Liver (tissue), 9 donors: ENCODE data around the gene WWOX. TPM values are rescaled to one million over a fixed set of nuclear protein-coding genes. Genes with fewer than 3 reads are reported as not detected.

Experiments used
- DNase-seq: peaks from one replicate; pipeline ENCODE4 v3.0.0-alpha.2; 2017; ENCODE audit warnings: low spot score
- H3K27ac ChIP-seq, 2 donors: one replicate each; pipeline ENCODE4 v1.7.0; 2013; ENCODE audit warnings: inconsistent platforms in 2 of 2, low read length in 2 of 2, control low read depth in 1 of 2, low read depth in 1 of 2, mild to moderate bottlenecking in 1 of 2
- H3K27me3 ChIP-seq, 4 donors: one replicate each; pipeline versions ENCODE4 v1.6.1 to v1.7.0; 2013; ENCODE audit warnings: low read length in 3 of 4, inconsistent platforms in 1 of 4, mild to moderate bottlenecking in 1 of 4, moderate library complexity in 1 of 4; ENCODE audit not compliant: control insufficient read depth in 4 of 4, insufficient read depth in 4 of 4
- H3K36me3 ChIP-seq, 4 donors: one replicate each; pipeline versions ENCODE4 v1.6.1 to v1.7.0; 2013; ENCODE audit warnings: low read length in 3 of 4, mild to moderate bottlenecking in 3 of 4, low read depth in 1 of 4, moderate library complexity in 1 of 4; ENCODE audit not compliant: control insufficient read depth in 4 of 4, insufficient read depth in 3 of 4
- H3K4me1 ChIP-seq, 4 donors: one replicate each; pipeline versions ENCODE4 v1.6.1 to v1.7.0; 2013; ENCODE audit warnings: low read length in 3 of 4, mild to moderate bottlenecking in 3 of 4, moderate library complexity in 1 of 4; ENCODE audit not compliant: control insufficient read depth in 4 of 4, insufficient read depth in 4 of 4
- H3K4me3 ChIP-seq, 3 donors: one replicate each; pipeline versions ENCODE4 v1.6.1 to v1.7.0; 2013; ENCODE audit warnings: low read length in 3 of 3, control low read depth in 1 of 3, low read depth in 1 of 3, mild to moderate bottlenecking in 1 of 3
- H3K9ac ChIP-seq, 2 donors: one replicate each; pipeline ENCODE4 v1.7.0; 2013; ENCODE audit warnings: low read length in 2 of 2, mild to moderate bottlenecking in 2 of 2, moderate library complexity in 2 of 2, control low read depth in 1 of 2, low read depth in 1 of 2
- H3K9me3 ChIP-seq, 4 donors: one replicate each; pipeline versions ENCODE4 v1.6.1 to v1.7.0; 2013; ENCODE audit warnings: low read length in 3 of 4; ENCODE audit not compliant: control insufficient read depth in 4 of 4
- ATF3 ChIP-seq: IDR thresholded peaks from 2 replicates; pipeline ENCODE4 v1.6.1; 2016; ENCODE audit warnings: antibody characterized with exemption
- CTCF ChIP-seq: fragments of 150-350 bp; IDR thresholded peaks from 2 replicates; pipeline ENCODE4 v1.5.1; 2017; ENCODE audit warnings: improper control_type of control experiment, low read depth, low read length; ENCODE audit not compliant: missing input control
- EGR1 ChIP-seq, 2 donors: IDR thresholded peaks; 2 replicates each; pipeline ENCODE4 v1.6.1; 2016 to 2018; ENCODE audit warnings: antibody characterized with exemption in 2 of 2, low read depth in 2 of 2
- FOXA1 ChIP-seq: IDR thresholded peaks from 2 replicates; pipeline ENCODE4 v1.6.1; 2016; ENCODE audit warnings: antibody characterized with exemption
- FOXA2 ChIP-seq: IDR thresholded peaks from 2 replicates; pipeline ENCODE4 v1.6.1; 2016; ENCODE audit warnings: antibody characterized with exemption
- GABPA ChIP-seq, 2 donors: IDR thresholded peaks in 1 of 2; conservative IDR thresholded peaks in 1 of 2; 2 replicates each; pipeline ENCODE4 v1.6.1; 2016; ENCODE audit warnings: antibody characterized with exemption in 2 of 2, mild to moderate bottlenecking in 1 of 2, moderate library complexity in 1 of 2
- HNF4A ChIP-seq, 2 donors: conservative IDR thresholded peaks; 2 replicates each; pipeline ENCODE4 v1.6.1; 2016; ENCODE audit warnings: antibody characterized with exemption in 2 of 2, mild to moderate bottlenecking in 2 of 2
- HNF4G ChIP-seq: IDR thresholded peaks from 2 replicates; pipeline ENCODE4 v1.6.1; 2016; ENCODE audit warnings: antibody characterized with exemption
- JUND ChIP-seq, 2 donors: IDR thresholded peaks; 2 replicates each; pipeline ENCODE4 v1.6.1; 2016; ENCODE audit warnings: antibody characterized with exemption in 2 of 2
- MAX ChIP-seq: IDR thresholded peaks from 2 replicates; pipeline ENCODE4 v1.6.1; 2016; ENCODE audit warnings: antibody characterized with exemption
- REST ChIP-seq: IDR thresholded peaks from 2 replicates; pipeline ENCODE4 v1.6.1; 2016; ENCODE audit warnings: antibody characterized with exemption, mild to moderate bottlenecking
- RXRA ChIP-seq, 2 donors: IDR thresholded peaks; 2 replicates each; pipeline ENCODE4 v1.6.1; 2017 to 2018; ENCODE audit warnings: antibody characterized with exemption in 2 of 2, mild to moderate bottlenecking in 1 of 2
- SP1 ChIP-seq: IDR thresholded peaks from 2 replicates; pipeline ENCODE4 v1.6.1; 2018; ENCODE audit warnings: antibody characterized with exemption, mild to moderate bottlenecking
- TAF1 ChIP-seq: conservative IDR thresholded peaks from 2 replicates; pipeline ENCODE4 v1.6.1; 2016; ENCODE audit warnings: antibody characterized with exemption, mild to moderate bottlenecking
- YY1 ChIP-seq: IDR thresholded peaks from 2 replicates; pipeline ENCODE4 v1.6.1; 2016; ENCODE audit warnings: antibody characterized with exemption, mild to moderate bottlenecking
- ZBTB33 ChIP-seq: IDR thresholded peaks from 2 replicates; pipeline ENCODE4 v1.6.1; 2016; ENCODE audit warnings: antibody characterized with exemption
- WGBS: extraction: QIAGEN DNeasy Blood & Tissue Kit; methylation state at CpG from one replicate; pipeline ENCODE4 v1.1.7; 2013; 5-methylcytosine and 5-hydroxymethylcytosine counted together
- polyA plus RNA-seq, 2 donors: library from polyadenylated mRNA; stranded (reverse) in 1 of 2; unstranded in 1 of 2; fragments of 200-250 nt in 1 of 2; fragments of >200 nt in 1 of 2; fragmentation: Nextera tagmentation in 1 of 2; extraction: Ambion mirVana in 1 of 2; gene quantifications; one replicate each; pipeline versions ENCODE4 v1.2.1 to v1.2.3, GENCODE V29; 2013 to 2015
- total RNA-seq, 2 donors: library from RNA; depleted of rRNA; stranded (reverse); fragments of >200 nt; gene quantifications; one replicate each; pipeline ENCODE4 v1.2.3, GENCODE V29; 2014
- donor health status: healthy.
- donor health status: healthy.
- donor health status: healthy.
- donor health status: healthy.
- donor health status: healthy.

Gene WWOX
- total and polyA plus RNA-seq, 4 donors, result 9.8 to 46.0 (median 15.3) TPM

GRCh38 chr16:78969721-78970120 is 870.3 kb downstream of the WWOX start:
- no peaks in the 10 kb centered on the region for H3K9me3 ChIP-seq
- no peaks in the 10 kb centered on the region for H3K27me3 ChIP-seq
- H3K4me1 ChIP-seq, result no peaks in the 10 kb centered on the region
- H3K4me3 ChIP-seq, result no peak overlapping the region
- H3K36me3 ChIP-seq, result no peaks in the 10 kb centered on the region
- TF ChIP-seq CTCF (no peak), RXRA (IDR thresholded peaks at IDR 0.05) (no peak), FOXA1 (no peak), JUND (IDR thresholded peaks at IDR 0.05) (no peak), MAX (no peak), FOXA2 (no peak), HNF4A (conservative IDR thresholded peaks at IDR 0.05) (no peak), TAF1 (no peak), GABPA (IDR thresholded peaks at IDR 0.05 in 1 of 2, conservative IDR thresholded peaks at IDR 0.05 in 1 of 2) (no peak), HNF4G (no peak), EGR1 (IDR thresholded peaks at IDR 0.05; ENCODE audit: low read depth in 2 of 2) (no peak), REST (no peak), YY1 (no peak), SP1 (no peak), ATF3 (no peak)
- no peak for DNase-seq
- WGBS, result 56% methylated on average over 3 of the region's 3 CpGs
- H3K27ac ChIP-seq, result no peak overlapping the region
- H3K9ac ChIP-seq, result no peak overlapping the region

- no peak overlapping the region for H3K9ac ChIP-seq
- no peaks in the 10 kb centered on the region for H3K36me3 ChIP-seq
- no peaks in the 10 kb centered on the region for H3K27me3 ChIP-seq
- no peak overlapping the region for H3K27ac ChIP-seq
- no peak overlapping the region for H3K4me3 ChIP-seq
- TF ChIP-seq HNF4G (no peak), EGR1 (IDR thresholded peaks at IDR 0.05; ENCODE audit: low read depth in 2 of 2) (no peak), ZBTB33 (no peak)
- no peaks in the 10 kb centered on the region for H3K9me3 ChIP-seq
- WGBS, result 93% methylated on average over 2 of the region's 2 CpGs
- no peaks in the 10 kb centered on the region for H3K4me1 ChIP-seq
- DNase-seq, result no peak
Observed at GRCh38 chr16:78970650-78971049, 871.2 kb downstream of the WWOX start.
